Liver (tissue), 9 donors: ENCODE results near the gene SCGN. TPM values are rescaled to one million over a fixed set of nuclear protein-coding genes. Genes with fewer than 3 reads are reported as not detected.

ENCODE experiments used
- DNase-seq: peaks from one replicate; pipeline ENCODE4 v3.0.0-alpha.2; 2017; ENCODE audit warnings: low spot score
- H3K27ac ChIP-seq, 2 donors: one replicate each; pipeline ENCODE4 v1.7.0; 2013; ENCODE audit warnings: inconsistent platforms in 2 of 2, low read length in 2 of 2, control low read depth in 1 of 2, low read depth in 1 of 2, mild to moderate bottlenecking in 1 of 2
- H3K27me3 ChIP-seq, 4 donors: one replicate each; pipeline versions ENCODE4 v1.6.1 to v1.7.0; 2013; ENCODE audit warnings: low read length in 3 of 4, inconsistent platforms in 1 of 4, mild to moderate bottlenecking in 1 of 4, moderate library complexity in 1 of 4; ENCODE audit not compliant: control insufficient read depth in 4 of 4, insufficient read depth in 4 of 4
- H3K36me3 ChIP-seq, 4 donors: one replicate each; pipeline versions ENCODE4 v1.6.1 to v1.7.0; 2013; ENCODE audit warnings: low read length in 3 of 4, mild to moderate bottlenecking in 3 of 4, low read depth in 1 of 4, moderate library complexity in 1 of 4; ENCODE audit not compliant: control insufficient read depth in 4 of 4, insufficient read depth in 3 of 4
- H3K4me1 ChIP-seq, 4 donors: one replicate each; pipeline versions ENCODE4 v1.6.1 to v1.7.0; 2013; ENCODE audit warnings: low read length in 3 of 4, mild to moderate bottlenecking in 3 of 4, moderate library complexity in 1 of 4; ENCODE audit not compliant: control insufficient read depth in 4 of 4, insufficient read depth in 4 of 4
- H3K4me3 ChIP-seq, 3 donors: one replicate each; pipeline versions ENCODE4 v1.6.1 to v1.7.0; 2013; ENCODE audit warnings: low read length in 3 of 3, control low read depth in 1 of 3, low read depth in 1 of 3, mild to moderate bottlenecking in 1 of 3
- H3K9ac ChIP-seq, 2 donors: one replicate each; pipeline ENCODE4 v1.7.0; 2013; ENCODE audit warnings: low read length in 2 of 2, mild to moderate bottlenecking in 2 of 2, moderate library complexity in 2 of 2, control low read depth in 1 of 2, low read depth in 1 of 2
- H3K9me3 ChIP-seq, 4 donors: one replicate each; pipeline versions ENCODE4 v1.6.1 to v1.7.0; 2013; ENCODE audit warnings: low read length in 3 of 4; ENCODE audit not compliant: control insufficient read depth in 4 of 4
- EGR1 ChIP-seq, 2 donors: IDR thresholded peaks; 2 replicates each; pipeline ENCODE4 v1.6.1; 2016 to 2018; ENCODE audit warnings: antibody characterized with exemption in 2 of 2, low read depth in 2 of 2
- FOXA1 ChIP-seq: IDR thresholded peaks from 2 replicates; pipeline ENCODE4 v1.6.1; 2016; ENCODE audit warnings: antibody characterized with exemption
- FOXA2 ChIP-seq: IDR thresholded peaks from 2 replicates; pipeline ENCODE4 v1.6.1; 2016; ENCODE audit warnings: antibody characterized with exemption
- GABPA ChIP-seq, 2 donors: IDR thresholded peaks in 1 of 2; conservative IDR thresholded peaks in 1 of 2; 2 replicates each; pipeline ENCODE4 v1.6.1; 2016; ENCODE audit warnings: antibody characterized with exemption in 2 of 2, mild to moderate bottlenecking in 1 of 2, moderate library complexity in 1 of 2
- HNF4A ChIP-seq, 2 donors: conservative IDR thresholded peaks; 2 replicates each; pipeline ENCODE4 v1.6.1; 2016; ENCODE audit warnings: antibody characterized with exemption in 2 of 2, mild to moderate bottlenecking in 2 of 2
- HNF4G ChIP-seq: IDR thresholded peaks from 2 replicates; pipeline ENCODE4 v1.6.1; 2016; ENCODE audit warnings: antibody characterized with exemption
- JUND ChIP-seq, 2 donors: IDR thresholded peaks; 2 replicates each; pipeline ENCODE4 v1.6.1; 2016; ENCODE audit warnings: antibody characterized with exemption in 2 of 2
- NR2F2 ChIP-seq: IDR thresholded peaks from 2 replicates; pipeline ENCODE4 v1.6.1; 2016; ENCODE audit warnings: antibody characterized with exemption
- RAD21 ChIP-seq, 2 donors: IDR thresholded peaks; 2 replicates each; pipeline ENCODE4 v1.6.1; 2016; ENCODE audit warnings: antibody characterized with exemption in 2 of 2, mild to moderate bottlenecking in 2 of 2
- REST ChIP-seq: IDR thresholded peaks from 2 replicates; pipeline ENCODE4 v1.6.1; 2016; ENCODE audit warnings: antibody characterized with exemption, mild to moderate bottlenecking
- RXRA ChIP-seq, 2 donors: IDR thresholded peaks; 2 replicates each; pipeline ENCODE4 v1.6.1; 2017 to 2018; ENCODE audit warnings: antibody characterized with exemption in 2 of 2, mild to moderate bottlenecking in 1 of 2
- SP1 ChIP-seq: IDR thresholded peaks from 2 replicates; pipeline ENCODE4 v1.6.1; 2018; ENCODE audit warnings: antibody characterized with exemption, mild to moderate bottlenecking
- YY1 ChIP-seq: IDR thresholded peaks from 2 replicates; pipeline ENCODE4 v1.6.1; 2016; ENCODE audit warnings: antibody characterized with exemption, mild to moderate bottlenecking
- WGBS: extraction: QIAGEN DNeasy Blood & Tissue Kit; methylation state at CpG from one replicate; pipeline ENCODE4 v1.1.7; 2013; 5-methylcytosine and 5-hydroxymethylcytosine counted together
- polyA plus RNA-seq, 2 donors: library from polyadenylated mRNA; stranded (reverse) in 1 of 2; unstranded in 1 of 2; fragments of 200-250 nt in 1 of 2; fragments of >200 nt in 1 of 2; fragmentation: Nextera tagmentation in 1 of 2; extraction: Ambion mirVana in 1 of 2; gene quantifications; one replicate each; pipeline versions ENCODE4 v1.2.1 to v1.2.3, GENCODE V29; 2013 to 2015
- total RNA-seq, 2 donors: library from RNA; depleted of rRNA; stranded (reverse); fragments of >200 nt; gene quantifications; one replicate each; pipeline ENCODE4 v1.2.3, GENCODE V29; 2014
- TF ChIP-seq, protein P1 (sequence below): IDR thresholded peaks from 2 replicates; pipeline ENCODE4 v1.6.1; 2016; ENCODE audit warnings: antibody characterized with exemption
- TF ChIP-seq, protein P2 (sequence below): fragments of 150-350 bp; IDR thresholded peaks from 2 replicates; pipeline ENCODE4 v1.5.1; 2017; ENCODE audit warnings: improper control_type of control experiment, low read depth, low read length; ENCODE audit not compliant: missing input control
- TF ChIP-seq, protein P3 (sequence below): IDR thresholded peaks from 2 replicates; pipeline ENCODE4 v1.6.1; 2016; ENCODE audit warnings: antibody characterized with exemption
- TF ChIP-seq, protein P4 (sequence below): IDR thresholded peaks from 2 replicates; pipeline ENCODE4 v1.6.1; 2016; ENCODE audit warnings: antibody characterized with exemption
- donor health status: healthy.
- donor health status: healthy.
- donor health status: healthy.
- donor health status: healthy.
- donor health status: healthy.

SCGN gene
- total and polyA plus RNA-seq, 4 donors = 0.28 to 8.1 (median 2.8) TPM

DNA sequence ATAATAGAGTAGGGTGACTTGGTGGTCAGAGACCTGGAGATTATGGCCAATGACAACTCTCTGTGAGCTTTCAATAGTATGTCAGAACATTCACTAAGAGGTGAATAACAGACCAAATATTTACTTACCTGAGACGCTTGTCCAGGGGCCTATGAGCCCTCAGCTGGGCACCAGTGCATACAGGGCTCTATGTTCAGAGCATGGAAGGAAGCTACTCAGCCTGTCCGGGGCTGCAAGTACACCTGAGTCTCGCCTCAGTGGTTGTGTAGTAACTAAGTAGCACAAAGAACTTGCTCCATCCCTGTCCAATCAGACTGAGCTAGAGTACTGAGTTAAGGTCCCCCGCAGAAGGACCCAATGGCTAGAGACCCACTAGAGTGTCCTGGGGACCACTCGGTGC, 11.6 kb upstream of the SCGN start:
- H3K36me3 ChIP-seq = no peaks in the 10 kb centered on the region
- 76% methylated on average over 5 of the region's 5 CpGs for WGBS
- no peak overlapping the region for H3K9ac ChIP-seq
- H3K27me3 ChIP-seq = no peaks in the 10 kb centered on the region
- peaks cover 0 to 6% (median 0%) of the 10 kb centered on the region in 4 donors for H3K4me1 ChIP-seq
- no peak overlapping the region for H3K4me3 ChIP-seq
- DNase-seq = no peak
- peaks cover 0 to 6% (median 0%) of the 10 kb centered on the region in 4 donors for H3K9me3 ChIP-seq
- no peak overlapping the region for H3K27ac ChIP-seq
- TF ChIP-seq, protein P1, sequence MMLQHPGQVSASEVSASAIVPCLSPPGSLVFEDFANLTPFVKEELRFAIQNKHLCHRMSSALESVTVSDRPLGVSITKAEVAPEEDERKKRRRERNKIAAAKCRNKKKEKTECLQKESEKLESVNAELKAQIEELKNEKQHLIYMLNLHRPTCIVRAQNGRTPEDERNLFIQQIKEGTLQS = no peak
- TF ChIP-seq GABPA (IDR thresholded peaks at IDR 0.05 in 1 of 2, conservative IDR thresholded peaks at IDR 0.05 in 1 of 2) (no peak), RXRA (IDR thresholded peaks at IDR 0.05) (no peak), RAD21 (IDR thresholded peaks at IDR 0.05) (no peak), JUND (IDR thresholded peaks at IDR 0.05) (no peak), NR2F2 (no peak), FOXA2 (no peak), YY1 (no peak), FOXA1 (no peak), EGR1 (IDR thresholded peaks at IDR 0.05; ENCODE audit: low read depth in 2 of 2) (no peak), HNF4G (no peak)
- TF ChIP-seq, protein P2, sequence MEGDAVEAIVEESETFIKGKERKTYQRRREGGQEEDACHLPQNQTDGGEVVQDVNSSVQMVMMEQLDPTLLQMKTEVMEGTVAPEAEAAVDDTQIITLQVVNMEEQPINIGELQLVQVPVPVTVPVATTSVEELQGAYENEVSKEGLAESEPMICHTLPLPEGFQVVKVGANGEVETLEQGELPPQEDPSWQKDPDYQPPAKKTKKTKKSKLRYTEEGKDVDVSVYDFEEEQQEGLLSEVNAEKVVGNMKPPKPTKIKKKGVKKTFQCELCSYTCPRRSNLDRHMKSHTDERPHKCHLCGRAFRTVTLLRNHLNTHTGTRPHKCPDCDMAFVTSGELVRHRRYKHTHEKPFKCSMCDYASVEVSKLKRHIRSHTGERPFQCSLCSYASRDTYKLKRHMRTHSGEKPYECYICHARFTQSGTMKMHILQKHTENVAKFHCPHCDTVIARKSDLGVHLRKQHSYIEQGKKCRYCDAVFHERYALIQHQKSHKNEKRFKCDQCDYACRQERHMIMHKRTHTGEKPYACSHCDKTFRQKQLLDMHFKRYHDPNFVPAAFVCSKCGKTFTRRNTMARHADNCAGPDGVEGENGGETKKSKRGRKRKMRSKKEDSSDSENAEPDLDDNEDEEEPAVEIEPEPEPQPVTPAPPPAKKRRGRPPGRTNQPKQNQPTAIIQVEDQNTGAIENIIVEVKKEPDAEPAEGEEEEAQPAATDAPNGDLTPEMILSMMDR = no peak
- TF ChIP-seq, protein P3, sequence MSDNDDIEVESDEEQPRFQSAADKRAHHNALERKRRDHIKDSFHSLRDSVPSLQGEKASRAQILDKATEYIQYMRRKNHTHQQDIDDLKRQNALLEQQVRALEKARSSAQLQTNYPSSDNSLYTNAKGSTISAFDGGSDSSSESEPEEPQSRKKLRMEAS = no peak

GRCh38 chr6:25640891-25641290, 11.1 kb upstream of the SCGN start:
- H3K27me3 ChIP-seq = no peaks in the 10 kb centered on the region
- H3K9ac ChIP-seq = no peak overlapping the region
- TF ChIP-seq, protein P2 = no peak
- TF ChIP-seq FOXA2 (no peak), SP1 (no peak), HNF4A (conservative IDR thresholded peaks at IDR 0.05) (no peak), EGR1 (IDR thresholded peaks at IDR 0.05; ENCODE audit: low read depth in 2 of 2) (no peak), YY1 (no peak), REST (no peak), JUND (IDR thresholded peaks at IDR 0.05) (no peak), NR2F2 (no peak), FOXA1 (no peak)
- TF ChIP-seq, protein P4, sequence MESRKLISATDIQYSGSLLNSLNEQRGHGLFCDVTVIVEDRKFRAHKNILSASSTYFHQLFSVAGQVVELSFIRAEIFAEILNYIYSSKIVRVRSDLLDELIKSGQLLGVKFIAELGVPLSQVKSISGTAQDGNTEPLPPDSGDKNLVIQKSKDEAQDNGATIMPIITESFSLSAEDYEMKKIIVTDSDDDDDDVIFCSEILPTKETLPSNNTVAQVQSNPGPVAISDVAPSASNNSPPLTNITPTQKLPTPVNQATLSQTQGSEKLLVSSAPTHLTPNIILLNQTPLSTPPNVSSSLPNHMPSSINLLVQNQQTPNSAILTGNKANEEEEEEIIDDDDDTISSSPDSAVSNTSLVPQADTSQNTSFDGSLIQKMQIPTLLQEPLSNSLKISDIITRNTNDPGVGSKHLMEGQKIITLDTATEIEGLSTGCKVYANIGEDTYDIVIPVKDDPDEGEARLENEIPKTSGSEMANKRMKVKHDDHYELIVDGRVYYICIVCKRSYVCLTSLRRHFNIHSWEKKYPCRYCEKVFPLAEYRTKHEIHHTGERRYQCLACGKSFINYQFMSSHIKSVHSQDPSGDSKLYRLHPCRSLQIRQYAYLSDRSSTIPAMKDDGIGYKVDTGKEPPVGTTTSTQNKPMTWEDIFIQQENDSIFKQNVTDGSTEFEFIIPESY = no peak
- 89% methylated on average over 4 of the region's 4 CpGs for WGBS
- DNase-seq = no peak
- H3K9me3 ChIP-seq = peaks cover 0 to 6% (median 0%) of the 10 kb centered on the region in 4 donors
- peaks cover 0 to 6% (median 0%) of the 10 kb centered on the region in 4 donors for H3K4me1 ChIP-seq
- H3K4me3 ChIP-seq = no peak overlapping the region
- no peaks in the 10 kb centered on the region for H3K36me3 ChIP-seq
- no peak overlapping the region for H3K27ac ChIP-seq
